NT2/D1 (cell line): ENCODE measurements around the gene TRAK1.

Experiments
- SUZ12 ChIP-seq: IDR thresholded peaks from 2 replicates; pipeline ENCODE4 v1.6.1; 2011; ENCODE audit not compliant: insufficient read length, insufficient read depth; ENCODE audit errors: extremely low read depth
- YY1 ChIP-seq: IDR thresholded peaks from 2 replicates; pipeline ENCODE4 v1.6.1; 2011; ENCODE audit not compliant: insufficient read length, insufficient read depth

GRCh38 chr3:42078677-42079076 lies 12.5 kb upstream of the TRAK1 start:
- TF ChIP-seq SUZ12 (no peak), YY1 (no peak)
